Kidney (tissue), 14 donors: ENCODE measurements around the gene ATP11B. TPM values are rescaled to one million over a fixed set of nuclear protein-coding genes. Genes with fewer than 3 reads are reported as not detected.

Experiments
- DNase-seq, 5 donors: peaks; one replicate each; pipeline ENCODE4 v3.0.0-alpha.2; 2013 to 2020
- FAIRE-seq: peaks from 2 replicates; lab custom pipeline; 2012; peaks lifted over from hg19 to GRCh38; lab: Jason Lieb, UNC
- H3K27ac ChIP-seq, 2 donors: one replicate each; pipeline ENCODE4 v1.7.0; 2013; ENCODE audit warnings: low read depth in 2 of 2, low read length in 2 of 2, inconsistent platforms in 1 of 2
- H3K27me3 ChIP-seq: one replicate; pipeline ENCODE4 v1.7.1; 2013; ENCODE audit warnings: low read length, inconsistent platforms; ENCODE audit not compliant: control insufficient read depth, insufficient read depth
- H3K36me3 ChIP-seq, 3 donors: one replicate each; pipeline versions ENCODE4 v1.7.0 to v1.7.1; 2013; ENCODE audit warnings: low read length in 3 of 3, control low read depth in 1 of 3, inconsistent platforms in 1 of 3; ENCODE audit not compliant: insufficient read depth in 3 of 3, control insufficient read depth in 2 of 3
- H3K4me1 ChIP-seq, 3 donors: one replicate each; pipeline versions ENCODE4 v1.7.0 to v1.7.1; 2013; ENCODE audit warnings: low read length in 3 of 3, inconsistent platforms in 1 of 3, low read depth in 1 of 3; ENCODE audit not compliant: control insufficient read depth in 2 of 3, insufficient read depth in 2 of 3
- H3K4me3 ChIP-seq, 3 donors: one replicate each; pipeline versions ENCODE4 v1.7.0 to v1.8.1; 2013; ENCODE audit warnings: low read length in 3 of 3, control low read depth in 1 of 3, inconsistent platforms in 1 of 3
- H3K9ac ChIP-seq, 3 donors: one replicate each; pipeline versions ENCODE4 v1.7.0 to v1.7.1; 2013; ENCODE audit warnings: low read length in 3 of 3, control low read depth in 1 of 3, inconsistent platforms in 1 of 3
- H3K9me3 ChIP-seq, 3 donors: one replicate each; pipeline versions ENCODE4 v1.7.0 to v1.7.1; 2013; ENCODE audit warnings: low read length in 3 of 3, control low read depth in 1 of 3, inconsistent platforms in 1 of 3; ENCODE audit not compliant: control insufficient read depth in 2 of 3, insufficient read depth in 1 of 3
- CTCF ChIP-seq: IDR thresholded peaks from 3 replicates; pipeline ENCODE4 v1.5.1; 2012; ENCODE audit warnings: mild to moderate bottlenecking, moderate library complexity, borderline replicate concordance; ENCODE audit not compliant: insufficient read depth; ENCODE audit errors: extremely low read depth
- intact Hi-C: fragments of 100-400 bp; cut with DNase I; formaldehyde crosslinking; loops from one replicate; pipeline ENCODE4 v1.11.1; 2022
- polyA plus RNA-seq: library from polyadenylated mRNA; stranded (reverse); fragments of 350-450 nt; fragmentation: Illumina TruSeq; extraction: RNeasy Lipid Tissue Mini Kit (QIAGEN cat#74804); gene quantifications from one replicate; pipeline ENCODE4 v1.2.3, GENCODE V29; 2014; ENCODE audit warnings: low read depth, low replicate concordance; ENCODE audit not compliant: insufficient read depth
- total RNA-seq: library from RNA; stranded (reverse); fragmentation: NEBNext Ultra II Directional; extraction: Animal tissue kit (Norgen Biotek cat#: 25700); gene quantifications from one replicate; pipeline ENCODE4 v1.2.1, GENCODE V29; 2021
- donor health status: control.
- donor health status: control.
- donor health status: control.
- donor health status: control.
- donor health status: control.
- donor health status: DM: yes; HTN: yes; CAD: no.
- donor health status: Normal renal cell carcinoma (clear cell type).

Gene ATP11B
- total and polyA plus RNA-seq, 2 donors from 2014 or later = 8.0 to 65.0 TPM

- H3K4me1 ChIP-seq = no peaks in the 10 kb centered on the region
- no peak overlapping the region for H3K4me3 ChIP-seq
- H3K27me3 ChIP-seq = no peaks in the 10 kb centered on the region
- no peaks in the 10 kb centered on the region for H3K9me3 ChIP-seq
- H3K9ac ChIP-seq = no peak overlapping the region
- FAIRE-seq (no peak), DNase-seq (no peak)
- intact Hi-C loops = no loop called here
- TF ChIP-seq CTCF = no peak
- peaks cover 0 to 3% (median 2%) of the 10 kb centered on the region in 3 donors for H3K36me3 ChIP-seq
- H3K27ac ChIP-seq = no peak overlapping the region
Measured at GRCh38 chr3:182912474-182912873, 119.2 kb downstream of the ATP11B start.

- intact Hi-C loops = no loop called here
- Histone ChIP-seq H3K27me3 (no peaks in the 10 kb centered on the region), H3K27ac (no peak overlapping the region), H3K36me3 (peaks cover 0 to 3% (median 2%) of the 10 kb centered on the region in 3 donors), H3K9me3 (no peaks in the 10 kb centered on the region), H3K9ac (no peak overlapping the region), H3K4me3 (no peak overlapping the region), H3K4me1 (no peaks in the 10 kb centered on the region)
- FAIRE-seq (no peak), DNase-seq (no peak)
- TF ChIP-seq CTCF = no peak
Measured at GRCh38 chr3:182913889-182914288, 120.6 kb downstream of the ATP11B start.

GRCh38 chr3:182914341-182914740, 121.0 kb downstream of the ATP11B start:
- H3K4me1 ChIP-seq = no peaks in the 10 kb centered on the region
- H3K27me3 ChIP-seq = no peaks in the 10 kb centered on the region
- intact Hi-C loops = no loop called here
- H3K9ac ChIP-seq = no peak overlapping the region
- no peak overlapping the region for H3K4me3 ChIP-seq
- DNase-seq (no peak), FAIRE-seq (no peak)
- peaks cover 0 to 3% (median 2%) of the 10 kb centered on the region in 3 donors for H3K36me3 ChIP-seq
- H3K9me3 ChIP-seq = no peaks in the 10 kb centered on the region
- H3K27ac ChIP-seq = no peak overlapping the region
- TF ChIP-seq CTCF = no peak

GRCh38 chr3:182917134-182917533, 123.8 kb downstream of the ATP11B start:
- no peak for FAIRE-seq
- intact Hi-C loops = no loop called here

More at GRCh38 chr3:182917134-182917533, 123.8 kb downstream of the ATP11B start:
- H3K36me3 ChIP-seq = peaks cover 0 to 3% (median 2%) of the 10 kb centered on the region in 3 donors
- peaks cover 0 to 5% (median 0%) of the 10 kb centered on the region in 3 donors for H3K4me1 ChIP-seq
- no peak overlapping the region for H3K27ac ChIP-seq
- no peak overlapping the region for H3K4me3 ChIP-seq
- no peak for TF ChIP-seq CTCF
- H3K9me3 ChIP-seq = no peaks in the 10 kb centered on the region
- no peak for DNase-seq
- H3K27me3 ChIP-seq = no peaks in the 10 kb centered on the region
- H3K9ac ChIP-seq = no peak overlapping the region
